HepG2 (cell line): Measurements from ENCODE around the gene PRXL2A. TPM values are rescaled to one million over a fixed set of nuclear protein-coding genes. Genes with fewer than 3 reads are reported as not detected.

ENCODE experiments used
- ATAC-seq: fragments of 200-7000 bp; cut with Tn5 transposase; 3 replicates; pipeline ENCODE4 v1.9.1; 2020; ENCODE audit warnings: mild to moderate bottlenecking, moderate library complexity
- BruUV-seq: library from RNA; stranded (reverse); fragments of 400-500 nt; replicated peaks from 2 replicates; lab custom pipeline; 2021; lab: Mats Ljungman, UMichigan
- CTCF ChIA-PET: fragments of 300-600 bp; formaldehyde crosslinking; extraction: SDS; loops from one replicate; lab custom pipeline; 2021; ENCODE audit warnings: low total read pairs, inconsistent platforms, low intra/inter-chr PET ratio; lab: Yijun Ruan, JAX
- POLR2A ChIA-PET: fragments of 350-600 bp; sonication (Branson Sonifier 250); formaldehyde crosslinking; loops from one replicate; lab custom pipeline; 2020; ENCODE audit warnings: antibody characterized with exemption, inconsistent platforms; lab: Yijun Ruan, JAX
- DNase-seq: peaks from one replicate; pipeline ENCODE4 v3.0.0-alpha.2; 2015; ENCODE audit warnings: low spot score
- FAIRE-seq: peaks from 3 replicates; lab custom pipeline; 2011; peaks lifted over from hg19 to GRCh38; lab: Jason Lieb, UNC
- H2AFZ ChIP-seq: one replicate; pipeline ENCODE4 v1.6.1; 2011; ENCODE audit warnings: low read length, inconsistent platforms
- H3K27ac ChIP-seq: fragments of 300-600 bp; 3 replicates; pipeline ENCODE4 v1.8.0; 2011; ENCODE audit warnings: mixed run types, mild to moderate bottlenecking, mixed read lengths, low read length, inconsistent platforms; ENCODE audit not compliant: insufficient read depth; ENCODE audit errors: extremely low read length
- H3K27me3 ChIP-seq, 2 experiments: fragments of 200-600 bp in 1 of 2; 2 replicates in 1 of 2; 3 replicates in 1 of 2; pipeline versions ENCODE4 v1.6.0 to v1.8.0; 2011; ENCODE audit warnings: low read length in 2 of 2, mild to moderate bottlenecking in 2 of 2, moderate library complexity in 2 of 2, inconsistent platforms in 1 of 2; ENCODE audit not compliant: insufficient read depth in 2 of 2, control insufficient read depth in 1 of 2
- H3K36me3 ChIP-seq, 2 experiments: fragments of 200-600 bp in 1 of 2; replicated peaks in 1 of 2; 2 replicates in 1 of 2; 3 replicates in 1 of 2; pipeline versions ENCODE4 v1.5.1 to v1.8.0; 2011; ENCODE audit warnings: low read length in 2 of 2, inconsistent platforms in 1 of 2; ENCODE audit not compliant: insufficient read depth in 2 of 2, control insufficient read depth in 1 of 2
- H3K4me1 ChIP-seq: 2 replicates; pipeline ENCODE4 v1.5.1; 2012; ENCODE audit warnings: low read length, inconsistent platforms; ENCODE audit not compliant: insufficient read depth
- H3K4me2 ChIP-seq: 2 replicates; pipeline ENCODE4 v1.6.0; 2011; ENCODE audit warnings: low read depth, low read length, inconsistent platforms
- H3K4me3 ChIP-seq, 3 experiments: fragments of 200-600 bp in 1 of 3; sonication (generic), shearing (Covaris generic) in 1 of 3; replicated peaks in 1 of 3; 2 replicates each; pipeline ENCODE4 v1.5.1; 2011 to 2016; ENCODE audit warnings: low read length in 3 of 3, inconsistent platforms in 2 of 3, low read depth in 2 of 3, mild to moderate bottlenecking in 2 of 3, control low read depth in 1 of 3, mixed read lengths in 1 of 3; ENCODE audit not compliant: insufficient read depth in 1 of 3
- H3K79me2 ChIP-seq: one replicate; pipeline ENCODE4 v1.6.1; 2011; ENCODE audit warnings: low read length, inconsistent platforms; ENCODE audit not compliant: insufficient read depth
- H3K9ac ChIP-seq: 2 replicates; pipeline ENCODE4 v1.6.0; 2011; ENCODE audit warnings: mild to moderate bottlenecking, low read depth, low read length, inconsistent platforms; ENCODE audit not compliant: insufficient read depth
- H3K9me3 ChIP-seq: 2 replicates; pipeline ENCODE4 v1.5.1; 2012; ENCODE audit warnings: mild to moderate bottlenecking, low read length
- H4K20me1 ChIP-seq: 2 replicates; pipeline ENCODE4 v1.6.0; 2011; ENCODE audit warnings: inconsistent platforms, mild to moderate bottlenecking, low read length, moderate library complexity; ENCODE audit not compliant: insufficient read depth
- HOXA3 ChIP-seq: sonication (generic); formaldehyde crosslinking; IDR thresholded peaks from 2 replicates; pipeline ENCODE4 v1.5.0; 2020; ENCODE audit warnings: missing genetic modification reagents
- NFRKB ChIP-seq: fragments of 450-650 bp; IDR thresholded peaks from 2 replicates; pipeline ENCODE4 v1.6.1; 2017
- ZMYM3 ChIP-seq: sonication (generic); formaldehyde crosslinking; IDR thresholded peaks from 2 replicates; pipeline ENCODE4 v1.5.1; 2020; ENCODE audit warnings: mild to moderate bottlenecking, missing genetic modification reagents
- ZNF224 ChIP-seq: sonication (generic); formaldehyde crosslinking; IDR thresholded peaks from 2 replicates; pipeline ENCODE4 v1.5.0; 2020; ENCODE audit warnings: mild to moderate bottlenecking, missing genetic modification reagents
- ZNF232 ChIP-seq: sonication (generic); formaldehyde crosslinking; IDR thresholded peaks from 2 replicates; pipeline ENCODE4 v1.4.0; 2020; ENCODE audit warnings: missing genetic modification reagents, borderline replicate concordance
- ZNF44 ChIP-seq: sonication (generic); formaldehyde crosslinking; IDR thresholded peaks from 2 replicates; pipeline ENCODE4 v1.5.1; 2020; ENCODE audit warnings: mild to moderate bottlenecking, missing genetic modification reagents
- ZNF556 ChIP-seq: sonication (generic); formaldehyde crosslinking; IDR thresholded peaks from 2 replicates; pipeline ENCODE4 v1.4.0; 2020; ENCODE audit warnings: mild to moderate bottlenecking, missing genetic modification reagents, borderline replicate concordance
- ZNF567 ChIP-seq: sonication (generic); formaldehyde crosslinking; IDR thresholded peaks from 2 replicates; pipeline ENCODE4 v1.8.1; 2023; ENCODE audit warnings: mild to moderate bottlenecking, missing genetic modification reagents, borderline replicate concordance
- ZNF607 ChIP-seq: sonication (generic); formaldehyde crosslinking; IDR thresholded peaks from 2 replicates; pipeline ENCODE4 v1.5.1; 2020; ENCODE audit warnings: missing genetic modification reagents, mild to moderate bottlenecking, borderline replicate concordance
- WGBS: methylation state at CpG from one replicate; pipeline ENCODE4 v1.1.6; 2017; ENCODE audit warnings: low lambda C conversion rate; 5-methylcytosine and 5-hydroxymethylcytosine counted together
- in situ Hi-C: cut with HindIII; loops from 2 replicates; pipeline ENCODE4 v1.10.0; 2017; ENCODE audit warnings: low pct_unique_long_range_greater_than_20kb; ENCODE audit not compliant: extremely low pct_ligation_motif_present
- intact Hi-C: fragments of 100-400 bp; cut with micrococcal nuclease; formaldehyde crosslinking; loops from one replicate; pipeline ENCODE4 v1.10.0; 2022; ENCODE audit not compliant: unreplicated experiment
- polyA plus RNA-seq, 8 experiments: library from polyadenylated mRNA; depleted of rRNA in 3 of 8; stranded (reverse) in 7 of 8; unstranded in 1 of 8; fragments of >200 nt; fragmentation: Illumina TruSeq in 4 of 8; extraction: Trizol in 4 of 8; gene quantifications; 2 replicates each; pipeline versions ENCODE4 v1.2.1 to v1.2.3, GENCODE V29; 2011 to 2016; ENCODE audit warnings: low read depth in 4 of 8, missing spikeins in 1 of 8, mixed read lengths in 1 of 8; ENCODE audit not compliant: insufficient read depth in 1 of 8
- total RNA-seq, 5 experiments: library from RNA; depleted of rRNA; stranded (reverse); fragments of >200 nt; fragmentation: Illumina TruSeq; extraction: Trizol; gene quantifications; 2 replicates each; pipeline ENCODE4 v1.2.3, GENCODE V29; 2016; ENCODE audit warnings: low read depth in 1 of 5
- TF ChIP-seq, protein P1 (sequence below): sonication (generic); formaldehyde crosslinking; IDR thresholded peaks from 2 replicates; pipeline ENCODE4 v1.9.0; 2021; ENCODE audit warnings: mild to moderate bottlenecking, missing genetic modification reagents

The PRXL2A gene
- total and polyA plus RNA-seq, 2 of the 13 experiments (the other 11 are each of a cell fraction or from before 2014, with no cell fraction given), result 43.9 to 79.9 TPM

DNA sequence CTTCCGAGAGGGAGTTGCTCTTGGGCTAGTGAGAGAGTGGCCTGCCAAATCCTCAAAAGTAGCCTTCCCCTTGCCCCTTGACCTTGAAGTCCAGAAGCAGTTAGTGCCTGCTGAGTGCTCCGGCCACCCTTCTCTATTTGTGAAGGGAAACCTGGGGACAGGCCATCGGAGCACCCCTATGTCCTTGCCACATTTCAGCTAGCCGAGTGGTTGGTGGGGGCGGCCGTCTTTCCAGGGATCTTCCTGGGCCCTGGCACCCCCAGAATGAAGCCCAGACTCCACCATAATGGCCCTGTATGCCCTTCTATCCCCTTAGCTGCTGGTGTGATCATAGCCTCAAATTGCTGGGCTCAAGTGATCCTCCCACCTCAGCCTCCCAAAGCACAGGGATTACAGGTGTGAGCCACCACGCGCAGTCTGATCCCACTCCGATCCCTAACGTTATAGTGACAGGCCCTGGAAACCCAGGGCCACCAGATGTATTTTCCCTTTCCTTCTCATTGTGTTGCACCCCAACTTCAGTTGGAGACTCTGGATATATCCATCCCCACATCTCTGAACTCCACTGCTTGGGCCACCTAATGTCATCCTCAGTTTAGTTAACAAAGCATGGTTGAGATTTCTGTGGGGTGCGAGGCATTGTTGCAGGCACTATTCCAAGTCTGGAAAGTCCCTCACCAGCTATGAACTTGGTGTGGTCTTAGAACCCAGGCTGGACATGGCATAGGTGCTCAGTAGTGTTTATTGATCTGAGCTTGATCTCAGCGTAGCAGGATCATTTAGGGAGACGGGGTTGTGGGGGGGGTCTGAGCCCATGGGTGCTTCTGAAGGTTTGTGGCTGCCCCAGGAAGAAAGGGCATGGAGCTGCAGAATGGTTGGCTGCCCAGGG is 47.4 kb downstream of the PRXL2A start:
- Histone ChIP-seq H3K9ac (peak overlapping the region; percentile 90), H3K4me2 (peak overlapping the region; percentile 91), H3K27me3 (no peaks in the 10 kb centered on the region; a peak in 1 of 5 replicates), H3K4me3 (peak overlapping the region; percentile 89 to 99 (median 93)), H3K27ac (peak overlapping the region; percentile 77), H3K4me1 (peaks cover 75% of the 10 kb centered on the region), H4K20me1 (peaks cover 17% of the 10 kb centered on the region), H3K36me3 (no peaks in the 10 kb centered on the region), H2AFZ (no peak overlapping the region), H3K9me3 (no peaks in the 10 kb centered on the region), H3K79me2 (peaks cover 61% of the 10 kb centered on the region)
- POLR2A ChIA-PET, result interaction anchor here (1.0 to 1.8 kb wide), 4 partner anchors 15 to 49 kb away, joined by 3 to 8 read pairs (median 5); no protein-coding TSS in a partner anchor
- no peak for DNase-seq
- FAIRE-seq, result no peak
- in situ Hi-C loops, result loop anchor here (5.0 kb wide), 1 partner anchor 47 kb away; no protein-coding TSS in a partner anchor
- WGBS, result 36% methylated on average over 8 of the region's 13 CpGs
- ATAC-seq, result no peak
- intact Hi-C loops, result loop anchor here (1.0 kb wide), 1 partner anchor 135 kb away; no protein-coding TSS in a partner anchor
- TSS peak; percentile 74 for BruUV-seq
- CTCF ChIA-PET, result no interaction called here
- 0 out of 2 replicates have a peak, but pooled peaks have one; percentile 7 for TF ChIP-seq ZNF232
- 0 out of 2 replicates have a peak, but pooled peaks have one; percentile 45 for TF ChIP-seq ZMYM3 (CRISPR knock-in tag)
- TF ChIP-seq ZNF224, result 0 out of 2 replicates have a peak, but pooled peaks have one; percentile 1
- TF ChIP-seq, protein P1, sequence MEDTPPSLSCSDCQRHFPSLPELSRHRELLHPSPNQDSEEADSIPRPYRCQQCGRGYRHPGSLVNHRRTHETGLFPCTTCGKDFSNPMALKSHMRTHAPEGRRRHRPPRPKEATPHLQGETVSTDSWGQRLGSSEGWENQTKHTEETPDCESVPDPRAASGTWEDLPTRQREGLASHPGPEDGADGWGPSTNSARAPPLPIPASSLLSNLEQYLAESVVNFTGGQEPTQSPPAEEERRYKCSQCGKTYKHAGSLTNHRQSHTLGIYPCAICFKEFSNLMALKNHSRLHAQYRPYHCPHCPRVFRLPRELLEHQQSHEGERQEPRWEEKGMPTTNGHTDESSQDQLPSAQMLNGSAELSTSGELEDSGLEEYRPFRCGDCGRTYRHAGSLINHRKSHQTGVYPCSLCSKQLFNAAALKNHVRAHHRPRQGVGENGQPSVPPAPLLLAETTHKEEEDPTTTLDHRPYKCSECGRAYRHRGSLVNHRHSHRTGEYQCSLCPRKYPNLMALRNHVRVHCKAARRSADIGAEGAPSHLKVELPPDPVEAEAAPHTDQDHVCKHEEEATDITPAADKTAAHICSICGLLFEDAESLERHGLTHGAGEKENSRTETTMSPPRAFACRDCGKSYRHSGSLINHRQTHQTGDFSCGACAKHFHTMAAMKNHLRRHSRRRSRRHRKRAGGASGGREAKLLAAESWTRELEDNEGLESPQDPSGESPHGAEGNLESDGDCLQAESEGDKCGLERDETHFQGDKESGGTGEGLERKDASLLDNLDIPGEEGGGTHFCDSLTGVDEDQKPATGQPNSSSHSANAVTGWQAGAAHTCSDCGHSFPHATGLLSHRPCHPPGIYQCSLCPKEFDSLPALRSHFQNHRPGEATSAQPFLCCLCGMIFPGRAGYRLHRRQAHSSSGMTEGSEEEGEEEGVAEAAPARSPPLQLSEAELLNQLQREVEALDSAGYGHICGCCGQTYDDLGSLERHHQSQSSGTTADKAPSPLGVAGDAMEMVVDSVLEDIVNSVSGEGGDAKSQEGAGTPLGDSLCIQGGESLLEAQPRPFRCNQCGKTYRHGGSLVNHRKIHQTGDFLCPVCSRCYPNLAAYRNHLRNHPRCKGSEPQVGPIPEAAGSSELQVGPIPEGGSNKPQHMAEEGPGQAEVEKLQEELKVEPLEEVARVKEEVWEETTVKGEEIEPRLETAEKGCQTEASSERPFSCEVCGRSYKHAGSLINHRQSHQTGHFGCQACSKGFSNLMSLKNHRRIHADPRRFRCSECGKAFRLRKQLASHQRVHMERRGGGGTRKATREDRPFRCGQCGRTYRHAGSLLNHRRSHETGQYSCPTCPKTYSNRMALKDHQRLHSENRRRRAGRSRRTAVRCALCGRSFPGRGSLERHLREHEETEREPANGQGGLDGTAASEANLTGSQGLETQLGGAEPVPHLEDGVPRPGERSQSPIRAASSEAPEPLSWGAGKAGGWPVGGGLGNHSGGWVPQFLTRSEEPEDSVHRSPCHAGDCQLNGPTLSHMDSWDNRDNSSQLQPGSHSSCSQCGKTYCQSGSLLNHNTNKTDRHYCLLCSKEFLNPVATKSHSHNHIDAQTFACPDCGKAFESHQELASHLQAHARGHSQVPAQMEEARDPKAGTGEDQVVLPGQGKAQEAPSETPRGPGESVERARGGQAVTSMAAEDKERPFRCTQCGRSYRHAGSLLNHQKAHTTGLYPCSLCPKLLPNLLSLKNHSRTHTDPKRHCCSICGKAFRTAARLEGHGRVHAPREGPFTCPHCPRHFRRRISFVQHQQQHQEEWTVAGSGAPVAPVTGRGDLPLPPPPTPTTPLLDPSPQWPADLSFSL (CRISPR knock-in tag), result no peak
- TF ChIP-seq HOXA3 (CRISPR knock-in tag), result peak; percentile 5; the same call in 1 of the 2 replicates
- 0 out of 2 replicates have a peak, but pooled peaks have one; percentile 16 for TF ChIP-seq ZNF607 (CRISPR knock-in tag)
- no peak for TF ChIP-seq ZNF567 (CRISPR knock-in tag)
- no peak for TF ChIP-seq NFRKB
- TF ChIP-seq ZNF556 (CRISPR knock-in tag), result 0 out of 2 replicates have a peak, but pooled peaks have one; percentile 41
- TF ChIP-seq ZNF44, result 0 out of 2 replicates have a peak, but pooled peaks have one; percentile 35
